Body of pancreas (tissue), 4 donors: ENCODE results near the gene GPER1.

Experiments
- POLR2A ChIP-seq, 3 donors: fragments of 450-650 bp; IDR thresholded peaks; one replicate each; pipeline ENCODE4 v1.6.1; 2016; ENCODE audit warnings: antibody characterized with exemption in 3 of 3, mild to moderate bottlenecking in 2 of 3
- TF ChIP-seq, protein P1 (sequence below), 7 experiments: fragments of 450-650 bp in 4 of 7; fragments of 200-600 bp in 3 of 7; sonication (generic) in 3 of 7; IDR thresholded peaks; one replicate each; pipeline ENCODE4 v1.5.1; 2016 to 2019; ENCODE audit warnings: antibody characterized with exemption in 7 of 7

DNA sequence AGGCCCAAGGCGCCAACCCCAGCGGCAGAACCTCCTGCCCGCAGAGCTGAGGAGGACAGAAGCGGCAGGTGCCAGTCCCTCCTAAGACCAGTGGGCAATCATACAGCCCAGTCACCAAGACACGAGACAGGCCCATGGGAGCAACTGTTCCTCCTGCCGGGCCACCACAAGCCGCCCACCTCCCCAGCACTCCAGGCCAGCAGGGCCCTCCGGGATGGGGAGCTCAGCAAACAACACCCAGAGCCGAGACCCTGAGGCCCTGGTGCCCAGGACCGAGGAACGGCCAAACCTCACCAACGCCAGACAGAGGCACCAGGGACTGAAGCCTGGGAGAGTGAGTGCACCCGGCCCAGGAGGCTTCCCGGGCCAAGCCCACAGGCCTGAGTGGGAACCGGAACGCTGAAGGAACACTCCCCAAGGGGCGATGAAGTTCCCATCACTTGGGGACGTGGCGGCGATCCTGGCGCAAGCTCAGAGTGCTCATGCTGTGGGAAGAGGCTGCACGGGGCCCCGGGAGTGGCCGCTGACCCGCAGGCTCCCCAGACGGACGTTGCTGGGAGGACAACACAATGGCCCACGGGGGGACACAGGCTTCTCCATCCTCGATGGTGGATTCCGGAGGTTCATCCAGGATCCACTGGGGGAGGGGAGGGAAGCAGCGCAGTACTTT, 35.1 kb downstream of the GPER1 start:
- TF ChIP-seq, protein P1, sequence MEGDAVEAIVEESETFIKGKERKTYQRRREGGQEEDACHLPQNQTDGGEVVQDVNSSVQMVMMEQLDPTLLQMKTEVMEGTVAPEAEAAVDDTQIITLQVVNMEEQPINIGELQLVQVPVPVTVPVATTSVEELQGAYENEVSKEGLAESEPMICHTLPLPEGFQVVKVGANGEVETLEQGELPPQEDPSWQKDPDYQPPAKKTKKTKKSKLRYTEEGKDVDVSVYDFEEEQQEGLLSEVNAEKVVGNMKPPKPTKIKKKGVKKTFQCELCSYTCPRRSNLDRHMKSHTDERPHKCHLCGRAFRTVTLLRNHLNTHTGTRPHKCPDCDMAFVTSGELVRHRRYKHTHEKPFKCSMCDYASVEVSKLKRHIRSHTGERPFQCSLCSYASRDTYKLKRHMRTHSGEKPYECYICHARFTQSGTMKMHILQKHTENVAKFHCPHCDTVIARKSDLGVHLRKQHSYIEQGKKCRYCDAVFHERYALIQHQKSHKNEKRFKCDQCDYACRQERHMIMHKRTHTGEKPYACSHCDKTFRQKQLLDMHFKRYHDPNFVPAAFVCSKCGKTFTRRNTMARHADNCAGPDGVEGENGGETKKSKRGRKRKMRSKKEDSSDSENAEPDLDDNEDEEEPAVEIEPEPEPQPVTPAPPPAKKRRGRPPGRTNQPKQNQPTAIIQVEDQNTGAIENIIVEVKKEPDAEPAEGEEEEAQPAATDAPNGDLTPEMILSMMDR (IDR thresholded peaks at IDR 0.05), result no peak
- TF ChIP-seq POLR2A (IDR thresholded peaks at IDR 0.05), result no peak
